GM12891 (cell line): Measurements from ENCODE around the gene RBMS3.

Experiments
- PAX5 ChIP-seq: IDR thresholded peaks from 2 replicates; pipeline ENCODE4 v1.6.1; 2011; ENCODE audit warnings: low read length, moderate library complexity, mild to moderate bottlenecking; ENCODE audit not compliant: insufficient read depth, severe bottlenecking
- POLR2A ChIP-seq: IDR thresholded peaks from 2 replicates; pipeline ENCODE4 v1.6.1; 2011; ENCODE audit warnings: low read depth, low read length, control low read depth
- POLR2AphosphoS5 ChIP-seq: IDR thresholded peaks from 2 replicates; pipeline ENCODE4 v1.6.1; 2011; ENCODE audit warnings: low read depth, low read length, control low read depth
- POU2F2 ChIP-seq: IDR thresholded peaks from 2 replicates; pipeline ENCODE4 v1.6.1; 2011; ENCODE audit warnings: low read depth, mild to moderate bottlenecking, control low read depth, low read length, moderate library complexity
- SPI1 ChIP-seq: IDR thresholded peaks from 2 replicates; pipeline ENCODE4 v1.6.1; 2011; ENCODE audit warnings: low read depth, low read length, control low read depth
- TAF1 ChIP-seq: IDR thresholded peaks from 2 replicates; pipeline ENCODE4 v1.6.1; 2011; ENCODE audit warnings: low read depth, low read length, control low read depth

GRCh38 chr3:29594261-29594660 is 313.4 kb downstream of the RBMS3 start:
- TF ChIP-seq TAF1 = no peak
- TF ChIP-seq POLR2A = no peak
- no peak for TF ChIP-seq POLR2AphosphoS5
- no peak for TF ChIP-seq PAX5
- TF ChIP-seq POU2F2 = no peak
- TF ChIP-seq SPI1 = no peak
